Activated T-cell treated with anti-CD3 and anti-CD28 coated beads, Interleukin-2, amount 50 U/mL, for 48 hours (primary cell): Measurements from ENCODE around the gene BNIP3.

ENCODE experiments used
- DNase-seq, 2 experiments: peaks; one replicate each; pipeline ENCODE4 v3.0.0-alpha.2; 2020

BNIP3 gene

DNA sequence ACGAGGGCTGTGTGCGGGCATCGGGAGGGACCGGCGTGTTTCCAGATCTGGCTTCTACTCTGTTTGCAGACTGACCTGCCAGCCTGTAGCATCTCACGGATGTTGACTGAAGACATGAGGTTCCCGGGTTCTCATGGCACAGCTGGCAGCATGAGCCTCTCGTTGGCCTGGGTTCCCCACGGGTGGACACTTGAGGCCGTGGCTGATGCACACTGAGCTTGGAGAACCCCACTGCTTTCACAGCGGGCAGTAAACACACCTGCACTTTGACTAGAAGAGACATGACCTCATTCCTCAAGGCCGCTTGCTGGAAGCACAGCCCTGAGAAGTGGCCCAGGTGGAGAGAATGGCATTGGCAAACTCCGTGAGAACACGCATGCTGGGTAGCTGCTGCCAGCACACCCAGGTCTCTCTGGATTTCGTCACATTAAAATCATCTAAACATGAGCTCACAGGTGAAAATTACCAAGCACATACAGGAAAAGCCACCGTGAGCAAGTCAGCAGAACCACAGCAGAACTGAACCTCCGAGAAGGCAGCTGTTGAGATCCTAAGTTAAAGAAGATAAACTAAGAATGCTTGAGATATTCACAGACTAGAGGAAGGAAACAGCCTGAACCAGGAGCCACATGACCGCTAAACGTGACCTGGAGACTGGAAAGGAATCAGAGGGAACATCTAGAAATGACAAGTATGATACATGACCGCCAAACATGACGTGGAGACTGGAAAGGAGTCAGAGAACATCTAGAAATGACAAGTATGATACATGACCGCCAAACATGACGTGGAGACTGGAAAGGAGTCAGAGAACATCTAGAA is 32.5 kb downstream of the BNIP3 start:
- no peak for DNase-seq

DNA sequence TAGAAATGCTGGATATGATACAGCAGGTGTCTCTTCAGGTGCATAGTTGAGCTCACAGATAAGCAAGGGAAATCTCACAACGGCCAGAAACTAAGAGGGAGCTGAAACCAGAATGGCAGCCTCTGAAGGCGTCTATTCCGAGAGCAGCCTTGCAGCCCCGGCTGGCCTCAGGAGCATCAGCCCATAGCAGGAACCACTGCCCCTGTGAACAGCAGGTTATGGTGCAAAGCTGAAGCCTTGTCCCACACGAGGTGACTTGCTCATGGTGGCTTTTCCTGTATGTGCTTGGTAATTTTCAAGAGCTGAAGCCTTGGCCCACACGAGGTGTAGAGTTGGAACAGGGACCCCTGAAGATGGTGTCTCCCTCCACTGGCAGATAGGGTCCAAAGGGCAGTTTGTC is 33.2 kb downstream of the BNIP3 start:
- DNase-seq = no peak

DNA sequence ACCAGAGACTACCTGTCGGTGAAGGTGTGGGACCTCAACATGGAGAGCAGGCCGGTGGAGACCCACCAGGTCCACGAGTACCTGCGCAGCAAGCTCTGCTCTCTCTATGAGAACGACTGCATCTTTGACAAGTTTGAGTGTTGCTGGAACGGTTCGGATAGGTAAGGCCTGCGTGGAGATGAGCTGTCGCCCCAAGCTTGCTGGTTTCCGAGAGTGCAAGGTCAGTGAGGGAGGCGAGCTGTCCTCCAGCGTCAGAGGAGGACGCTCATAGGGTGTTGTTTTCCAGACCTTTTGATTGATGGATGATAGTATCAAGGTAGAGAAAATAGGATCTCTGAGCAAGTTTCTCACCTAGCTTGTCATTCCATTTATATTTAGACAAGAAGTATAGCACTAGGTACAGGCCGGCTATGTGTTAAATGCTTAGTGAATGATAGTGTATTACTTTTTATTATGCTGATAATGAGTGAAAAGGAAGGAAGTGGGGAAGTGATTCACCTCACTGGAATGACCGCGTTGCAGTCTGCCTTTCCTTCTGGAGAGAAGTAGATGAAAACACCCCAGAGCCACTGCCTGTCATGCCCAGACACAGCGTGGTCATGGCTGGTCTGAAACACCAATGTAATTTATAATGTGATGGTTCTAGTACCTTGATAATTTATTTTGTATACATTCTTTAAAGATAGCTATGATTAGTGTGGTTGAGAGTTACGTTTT is 33.9 kb downstream of the BNIP3 start:
- no peak for DNase-seq

DNA sequence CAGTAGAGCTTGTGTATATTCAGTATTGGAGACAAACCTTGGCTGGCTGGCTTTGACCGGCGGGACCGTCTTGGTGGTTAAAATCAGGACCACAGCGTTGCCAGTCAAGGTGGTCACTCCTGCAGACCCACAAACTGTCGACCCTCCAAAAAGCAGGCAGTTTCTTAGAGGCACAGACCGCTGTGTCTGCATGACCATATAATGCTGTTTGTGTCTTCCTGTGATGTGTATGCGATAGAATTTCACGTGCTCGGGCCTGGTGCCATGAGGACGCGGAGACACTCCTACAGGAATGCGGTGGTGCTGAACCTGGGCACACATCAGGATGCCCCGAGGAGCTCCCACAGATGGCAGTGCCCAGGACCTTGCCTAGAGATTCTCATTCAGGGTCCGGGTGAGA is 34.8 kb downstream of the BNIP3 start:
- no peak for DNase-seq

DNA sequence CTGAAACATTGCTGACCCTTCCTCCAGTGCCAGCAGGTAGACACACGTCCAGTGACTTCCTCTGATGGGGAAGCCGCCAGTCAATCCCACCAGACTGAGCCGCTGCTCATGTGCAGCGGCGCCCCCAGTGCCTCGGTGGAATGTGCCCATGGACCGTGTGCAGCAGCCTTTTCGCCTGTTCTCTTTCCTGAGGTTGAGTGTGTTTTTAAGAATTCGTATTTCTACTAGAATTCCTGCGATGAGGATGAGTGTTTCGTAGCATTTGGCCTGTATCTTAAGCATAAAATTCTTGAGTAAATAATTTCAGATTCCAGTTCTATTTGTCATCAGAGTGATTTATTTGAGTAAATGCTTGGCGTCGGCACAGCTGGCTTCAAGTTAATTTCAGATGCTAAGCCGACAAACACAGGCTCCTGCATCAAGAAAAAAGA is 35.4 kb downstream of the BNIP3 start:
- DNase-seq = no peak

DNA sequence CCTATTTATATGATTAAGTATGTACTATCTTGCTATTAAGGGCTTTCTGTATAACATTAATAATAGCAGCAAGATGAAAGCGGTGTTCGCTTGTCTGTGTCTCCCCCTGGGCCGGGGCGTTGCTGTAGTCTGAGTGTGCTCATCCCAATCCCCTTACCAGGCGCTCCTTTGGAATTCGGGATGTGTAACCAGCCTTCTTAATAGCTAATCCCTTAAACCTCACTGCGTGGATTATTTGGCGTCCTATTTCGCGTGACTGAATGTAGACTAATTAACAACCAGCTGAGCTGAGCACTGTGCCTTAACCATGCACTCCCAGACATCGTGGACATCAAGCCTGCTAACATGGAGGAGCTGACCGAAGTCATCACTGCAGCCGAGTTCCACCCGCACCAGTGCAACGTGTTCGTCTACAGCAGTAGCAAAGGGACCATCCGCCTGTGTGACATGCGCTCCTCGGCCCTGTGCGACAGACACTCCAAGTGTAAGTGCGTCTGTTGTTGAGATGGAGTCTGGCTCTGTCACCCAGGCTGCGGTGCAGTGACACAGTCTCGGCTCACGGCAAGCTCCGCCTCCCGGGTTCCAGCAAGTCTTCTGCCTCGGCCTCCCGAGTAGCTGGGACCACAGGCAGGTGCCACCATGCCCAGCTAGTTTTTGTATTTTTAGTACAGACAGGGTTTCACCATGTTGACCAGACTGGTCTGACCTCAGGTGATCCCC is 36.6 kb downstream of the BNIP3 start:
- DNase-seq = no peak

DNA sequence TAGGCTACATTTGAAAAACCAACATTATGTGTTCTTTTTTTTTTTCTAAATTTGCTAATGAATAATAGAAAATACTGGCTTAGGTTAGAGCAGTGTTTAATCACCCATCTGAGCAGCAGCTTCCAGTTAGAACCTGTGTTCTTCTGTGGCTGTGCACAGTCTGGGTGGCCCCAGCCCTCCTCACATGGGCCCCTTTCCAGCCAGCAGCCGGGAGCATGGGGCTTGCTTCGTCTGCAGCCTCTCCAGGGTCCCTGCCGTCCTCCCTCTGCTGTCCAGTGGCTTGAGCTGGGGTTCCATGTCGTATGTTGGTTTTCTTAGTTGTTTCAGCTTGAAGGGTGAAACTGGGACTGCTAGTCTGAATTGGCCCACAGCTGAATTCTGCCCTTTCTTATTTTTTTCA is 37.3 kb downstream of the BNIP3 start:
- DNase-seq = no peak

DNA sequence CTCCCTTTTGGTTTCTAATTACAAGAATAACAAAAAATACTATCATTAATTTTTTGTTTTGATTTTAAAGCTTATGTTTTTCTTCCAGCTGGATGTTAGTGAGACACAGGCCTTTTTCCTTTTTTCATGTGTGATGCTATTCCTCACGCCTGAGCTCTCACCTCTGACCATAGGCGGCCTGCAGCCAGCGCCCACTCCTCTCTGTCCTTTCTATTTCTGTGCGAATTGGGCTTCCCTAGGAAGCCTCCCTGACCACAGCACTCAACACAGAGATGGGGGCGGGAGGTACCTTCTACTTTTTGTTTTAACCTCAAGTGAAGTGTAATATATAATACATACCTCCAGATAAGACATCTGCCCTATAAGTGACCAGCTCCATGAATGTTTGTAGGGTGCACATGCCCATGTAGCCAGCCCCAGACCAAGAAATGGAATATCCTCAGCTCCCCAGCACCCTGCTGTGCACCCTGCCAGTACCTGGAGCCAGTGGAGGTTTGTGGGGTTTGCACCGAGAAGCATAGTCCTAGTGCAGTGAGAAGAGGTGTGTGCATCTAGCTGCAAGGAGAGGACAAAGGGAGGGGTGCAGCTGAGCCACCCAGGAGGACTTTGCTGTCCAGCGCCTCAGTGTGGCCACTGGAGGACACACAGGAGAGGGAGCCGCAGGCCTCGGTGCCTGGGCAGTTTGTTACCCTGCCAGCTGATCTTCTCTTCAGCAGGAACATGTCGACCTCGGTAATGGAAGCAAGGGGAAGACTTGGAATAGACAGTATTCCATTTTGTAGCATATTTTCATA is 38.5 kb downstream of the BNIP3 start:
- DNase-seq = no peak

DNA sequence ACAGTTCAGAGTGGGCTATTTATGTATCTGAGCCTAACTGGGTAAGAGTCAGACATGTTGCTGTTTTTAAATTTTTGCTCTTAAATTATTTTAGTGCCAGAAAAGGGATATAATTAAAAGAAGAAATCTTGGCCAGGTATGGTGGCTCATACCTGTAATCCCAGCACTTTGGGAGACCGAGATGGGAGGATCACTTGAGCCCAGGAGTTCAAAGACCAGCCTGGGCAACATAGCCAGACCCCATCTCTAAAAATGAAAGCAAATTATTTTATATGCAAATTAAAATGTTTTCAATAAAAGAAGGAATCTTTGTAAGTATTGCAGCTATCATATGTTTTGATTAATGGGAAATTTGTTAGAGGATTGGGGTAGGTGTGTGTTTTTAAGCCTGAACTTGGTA is 39.3 kb downstream of the BNIP3 start:
- no peak for DNase-seq

DNA sequence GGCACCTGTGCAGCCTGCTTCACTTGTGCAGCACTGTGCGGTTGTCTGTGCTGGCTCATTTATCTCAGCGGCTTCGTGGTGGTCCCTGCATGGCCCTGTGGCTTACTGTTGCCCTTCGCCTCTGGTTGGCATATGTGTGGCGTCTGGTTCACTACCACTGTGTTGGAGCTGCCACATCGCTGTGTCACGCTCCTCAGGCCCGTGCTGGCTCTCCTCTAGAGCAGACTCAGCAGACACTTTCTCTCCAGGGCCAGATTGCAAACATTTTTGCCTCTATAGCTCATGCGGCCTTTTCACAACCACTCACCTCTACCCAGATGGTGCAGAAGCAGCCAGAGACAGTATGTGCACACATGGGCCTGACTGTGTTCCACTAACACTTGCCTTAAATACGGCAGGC is 43.0 kb downstream of the BNIP3 start:
- DNase-seq = no peak

DNA sequence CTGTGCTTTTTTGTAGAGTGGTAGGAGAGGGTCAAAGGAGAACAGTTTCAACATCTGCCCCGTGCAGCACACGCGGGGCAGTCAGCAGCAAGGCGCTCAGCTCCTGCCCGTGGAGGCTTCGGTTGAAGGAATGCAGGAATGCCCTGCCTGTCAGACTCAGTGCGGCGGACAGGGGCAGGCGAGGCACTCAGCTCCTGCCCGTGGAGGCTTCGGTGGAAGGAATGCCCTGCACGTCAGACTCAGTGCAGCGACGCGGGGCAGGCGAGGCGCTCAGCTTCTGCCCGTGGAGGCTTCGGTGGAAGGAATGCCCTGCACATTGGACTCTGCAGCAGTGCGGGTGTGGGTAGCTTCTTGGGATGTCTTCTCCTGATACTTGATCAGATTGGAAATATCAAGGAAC is 43.9 kb downstream of the BNIP3 start:
- no peak for DNase-seq

DNA sequence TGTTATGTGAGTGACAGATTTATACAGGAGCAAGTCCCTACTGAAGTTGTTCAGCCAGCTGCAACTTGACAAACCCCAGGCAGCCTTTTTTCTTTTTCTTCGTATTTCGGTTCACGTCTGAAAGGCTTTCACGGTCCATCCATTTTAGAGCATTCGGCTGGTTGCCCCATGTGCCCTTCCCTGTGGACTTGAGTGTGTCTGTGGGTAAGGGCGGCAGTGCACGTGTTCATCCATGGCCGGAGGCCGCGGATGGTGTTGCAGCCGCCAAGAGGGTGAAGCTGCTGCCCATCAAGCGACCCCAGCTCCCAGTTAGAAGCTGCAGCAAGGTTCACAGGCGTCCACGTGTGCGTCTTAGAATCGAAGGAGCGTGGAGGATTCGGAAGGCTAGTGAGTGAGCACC is 45.0 kb downstream of the BNIP3 start:
- no peak for DNase-seq

DNA sequence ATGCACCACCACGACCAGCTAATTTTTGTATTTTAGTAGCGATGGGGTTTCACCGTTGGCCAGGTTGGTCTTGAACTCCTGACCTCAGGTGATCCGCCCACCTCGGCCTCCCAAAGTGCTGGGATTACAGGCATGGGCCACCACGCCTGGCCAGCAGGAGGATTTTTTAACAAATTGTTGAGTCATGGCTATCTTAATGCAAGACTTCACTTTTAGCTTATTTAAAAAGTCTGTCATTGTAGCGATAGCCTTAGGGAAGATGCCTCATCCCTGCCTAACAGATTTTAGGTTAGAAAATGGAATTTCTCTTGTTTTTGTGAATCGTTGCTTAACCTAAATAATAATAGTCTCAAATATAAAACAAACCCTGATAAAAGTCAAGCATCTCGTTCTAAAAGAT is 45.4 kb downstream of the BNIP3 start:
- no peak for DNase-seq

DNA sequence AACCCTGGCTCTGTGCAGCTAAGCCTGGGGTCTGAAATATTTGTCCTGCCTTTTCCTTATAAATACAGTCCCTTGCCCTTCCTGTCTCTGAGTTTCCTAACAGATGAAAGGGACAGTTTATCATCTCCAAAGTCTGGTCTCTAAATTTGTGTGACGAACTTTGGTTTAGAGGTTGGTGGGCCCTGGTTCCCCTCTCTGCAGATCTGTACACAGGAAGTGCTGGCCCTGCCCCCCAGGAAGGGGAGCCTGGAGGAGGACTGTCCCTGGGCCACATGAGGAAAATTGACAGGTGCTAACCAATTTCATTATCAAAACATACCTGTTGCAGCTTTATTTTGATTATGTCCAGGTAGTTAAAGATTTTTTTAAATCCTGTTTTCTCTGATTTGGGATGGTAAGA is 46.5 kb downstream of the BNIP3 start:
- DNase-seq = no peak

DNA sequence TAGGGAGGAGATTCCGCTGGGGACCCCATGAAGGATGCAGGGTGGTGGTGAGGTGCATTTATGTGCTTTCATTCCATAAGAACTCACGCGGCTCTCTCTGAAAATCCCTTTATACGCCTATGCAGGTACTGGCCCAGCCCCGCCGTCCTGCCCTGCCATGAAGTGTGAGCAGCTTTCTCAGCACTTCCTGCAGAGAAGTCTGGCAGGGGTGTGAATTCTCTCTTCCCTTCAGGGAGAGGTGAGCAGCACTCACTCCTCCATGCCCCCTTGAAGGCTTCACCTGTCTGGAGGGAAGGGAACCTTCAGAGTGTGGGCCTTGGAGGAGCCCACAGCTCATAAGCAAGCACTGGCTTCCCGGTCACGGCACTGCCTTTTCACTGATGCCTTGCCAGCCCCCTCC is 47.0 kb downstream of the BNIP3 start:
- DNase-seq = no peak

DNA sequence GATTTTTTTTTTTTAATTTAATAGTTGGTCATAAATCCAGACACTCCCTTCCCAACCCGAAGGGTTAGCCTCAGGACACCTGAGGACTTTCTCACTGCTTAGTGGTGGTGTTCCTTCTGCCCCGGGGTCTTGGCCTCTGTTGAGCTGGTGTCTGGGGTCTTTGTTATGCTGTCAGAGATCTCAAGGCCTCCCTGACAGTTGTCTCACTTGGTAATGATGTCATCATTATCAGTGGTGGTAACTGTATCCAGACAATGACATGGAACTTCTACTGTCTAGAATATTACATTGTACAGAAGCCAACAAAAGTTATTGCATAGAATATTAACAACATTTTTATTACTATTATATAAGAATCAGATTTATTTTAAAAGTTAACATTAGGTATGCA is 48.0 kb downstream of the BNIP3 start:
- DNase-seq = no peak

DNA sequence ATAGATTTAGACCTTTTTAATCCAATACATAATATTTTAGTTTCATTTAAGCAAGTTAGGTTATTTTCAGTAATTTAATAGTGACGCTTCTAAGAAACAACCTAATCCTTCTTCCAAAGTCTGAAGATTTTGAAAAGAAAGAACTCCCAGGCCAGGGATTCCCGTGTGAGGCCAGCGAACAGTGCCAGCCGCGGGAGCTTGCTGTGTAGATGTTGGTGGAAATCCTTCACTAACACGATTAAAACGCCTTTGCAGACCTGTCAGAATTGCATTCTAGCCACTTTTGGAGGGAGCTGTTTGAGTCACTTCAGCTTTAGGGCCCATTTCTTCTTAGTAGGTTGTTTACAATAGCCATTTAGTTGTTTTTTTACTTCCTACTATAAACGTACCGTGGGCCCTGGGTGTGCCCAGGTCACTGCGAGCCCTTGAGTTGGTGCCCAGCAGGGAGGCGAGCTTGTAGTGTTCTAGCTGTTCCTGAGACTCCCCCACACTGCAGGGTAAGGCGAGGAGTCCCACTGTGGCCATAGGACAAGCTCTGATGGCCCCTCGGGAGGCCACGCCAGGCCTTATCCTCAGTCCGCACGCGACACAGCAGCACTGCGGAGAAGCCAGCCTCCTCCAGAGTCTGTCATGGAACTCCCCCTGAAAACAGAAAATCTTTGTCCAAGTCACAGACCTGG is 48.6 kb downstream of the BNIP3 start:
- DNase-seq = no peak

DNA sequence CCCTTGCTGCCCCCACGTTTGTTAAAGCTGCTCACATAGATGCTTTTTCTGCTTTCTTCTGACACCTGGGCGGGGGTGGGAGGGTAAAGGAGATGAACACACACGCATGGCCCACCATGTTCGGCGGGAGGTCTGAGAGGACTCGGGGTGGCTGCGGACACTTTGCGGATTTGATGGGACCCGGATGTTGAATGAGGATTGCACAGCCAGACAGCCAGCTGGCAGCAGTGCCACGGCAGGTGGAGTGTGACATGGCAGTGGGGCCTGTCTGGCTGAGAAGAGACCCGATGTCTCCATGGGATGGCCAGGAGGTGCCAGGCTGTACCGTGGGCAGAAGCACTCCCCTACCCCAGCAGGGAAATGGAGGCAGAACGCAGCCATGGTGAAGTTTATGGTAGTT is 49.7 kb downstream of the BNIP3 start:
- DNase-seq = no peak

DNA sequence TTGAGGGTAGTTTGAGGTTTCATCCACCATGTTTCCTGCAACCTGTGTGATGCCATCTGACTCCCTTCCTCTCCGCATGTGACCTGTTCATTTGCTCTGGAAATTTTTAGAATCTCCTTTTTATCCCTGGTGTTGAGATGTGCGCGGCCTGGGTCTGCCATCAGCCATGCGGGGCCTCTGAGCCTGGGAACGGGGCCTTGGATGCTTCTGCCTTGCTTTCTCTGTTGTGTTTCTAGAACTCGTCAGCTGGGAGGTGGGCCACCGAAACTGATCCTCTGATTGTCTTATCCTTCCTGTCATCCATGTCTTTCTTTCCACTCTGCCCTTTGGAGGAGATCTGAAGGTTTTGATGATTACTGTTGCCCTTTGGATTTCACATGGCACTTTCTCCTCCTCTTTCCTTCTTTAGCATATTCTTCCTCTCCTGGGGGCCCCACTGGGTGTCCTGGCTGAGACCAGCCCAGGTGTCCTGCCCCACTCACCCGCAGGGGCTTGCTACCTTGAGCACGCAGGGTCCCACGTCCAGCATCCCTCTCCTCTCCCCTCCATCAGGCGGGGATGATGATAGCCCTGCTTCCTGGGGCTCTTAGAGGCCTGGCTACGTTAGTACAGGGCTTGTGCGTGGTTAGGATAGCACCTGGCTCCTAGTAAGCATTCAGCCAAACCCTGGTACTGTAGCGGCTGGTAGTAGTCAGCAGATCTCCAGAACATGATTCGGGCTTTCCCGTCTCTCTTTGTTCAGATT is 51.0 kb downstream of the BNIP3 start:
- DNase-seq = no peak

DNA sequence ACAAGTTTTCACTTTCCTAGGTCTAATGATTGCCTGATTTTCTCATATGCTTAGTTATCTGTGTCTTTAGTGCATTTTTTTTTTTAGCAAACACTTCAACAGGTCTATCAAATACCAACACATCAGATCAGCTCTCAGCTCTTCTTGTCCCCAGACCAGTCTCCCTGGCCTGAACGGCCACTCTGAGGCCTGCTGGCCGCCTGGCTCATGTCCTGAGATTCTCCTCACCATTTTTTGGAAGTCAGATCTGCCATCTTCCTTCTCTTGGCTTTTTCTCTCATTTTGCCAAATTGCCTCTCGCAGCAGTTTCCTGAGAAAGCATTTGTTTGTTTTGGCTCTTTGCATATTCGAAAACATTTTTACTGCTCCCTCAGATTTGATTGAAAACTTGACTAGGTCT is 51.6 kb downstream of the BNIP3 start:
- no peak for DNase-seq

DNA sequence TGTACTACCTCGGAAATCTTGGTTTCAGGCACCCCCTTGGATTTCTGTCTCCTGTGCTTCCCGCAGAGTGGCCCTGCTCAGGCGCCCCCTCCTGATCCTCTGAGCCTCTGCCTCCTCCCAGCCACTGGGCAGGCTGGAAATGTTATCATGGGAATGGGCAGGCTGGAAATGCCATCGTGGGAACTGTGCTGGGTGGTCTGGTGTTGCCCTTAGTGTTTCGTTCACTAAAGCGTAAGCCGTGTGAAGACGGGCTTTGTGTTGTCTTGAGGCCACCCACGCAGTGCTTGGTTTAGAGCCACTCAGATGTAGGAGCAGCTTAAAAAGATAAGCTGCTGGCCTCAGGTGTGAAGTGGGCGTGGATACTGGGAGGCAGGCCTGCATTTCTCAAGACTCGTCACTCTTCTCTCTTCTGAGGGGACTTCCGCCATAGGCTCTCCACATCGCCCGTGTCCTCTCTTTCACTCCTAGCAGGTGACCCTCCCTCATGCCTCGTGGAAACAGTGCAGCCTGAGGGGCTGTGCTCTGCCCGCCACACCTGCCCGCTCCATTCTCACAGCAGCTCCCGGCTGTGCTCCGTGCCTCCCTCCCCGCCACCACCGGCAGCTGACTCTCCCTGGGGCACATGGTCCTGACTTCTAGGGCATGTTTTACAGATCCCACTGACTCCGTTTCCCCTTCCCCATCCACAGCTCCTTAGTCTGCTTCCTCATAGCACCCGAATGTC is 52.4 kb downstream of the BNIP3 start:
- no peak for DNase-seq
